Heart left ventricle (tissue), 13 donors: ENCODE data around the gene ZNF724.

Source experiments
- POLR2A ChIP-seq, 2 donors: fragments of 450-650 bp; IDR thresholded peaks; one replicate each; pipeline ENCODE4 v1.6.1; 2017; ENCODE audit warnings: antibody characterized with exemption in 2 of 2, mild to moderate bottlenecking in 2 of 2, moderate library complexity in 2 of 2
- TF ChIP-seq, protein P1 (sequence below), 12 donors: fragments of 200-600 bp; sonication (generic) in 4 of 12; IDR thresholded peaks; one replicate each; pipeline versions ENCODE4 v1.5.0 to v1.8.0; 2018 to 2022; ENCODE audit warnings: antibody characterized with exemption in 12 of 12, mild to moderate bottlenecking in 5 of 12
- donor health status: ischemic (EF 13 %, LVEDD 7.1; RV severe dilation, severe dysfunction).
- donor health status: DM: no; HTN: yes; CAD: no.
- donor health status: DM: no; HTN: no; CAD: no.
- donor health status: ischemic (EF 25% LVEDD 6.9; RV normal size, moderate dysfunction).
- donor health status: ischemic (EF 25% LVEDD 5.7; RV mildly dilated, moderate dysfunction).
- donor health status: ischemic (EF 35%, LVEDD 5.7; RV mildly dilated, moderate dysfunction).
- donor health status: nonischemic (EF 11% LVEDD 7.7; RV severe dilation, severe dysfunction).
- donor health status: DM: yes; HTN: yes; CAD: no.
- donor health status: PGD.
- donor health status: ischemic (EF 29% LVEDD 5.4; RV normal size, mild dysfunction).
- donor health status: nonischemic (EF 23%, LVEDD 6.1; RV moderate dilation, normal function).

DNA sequence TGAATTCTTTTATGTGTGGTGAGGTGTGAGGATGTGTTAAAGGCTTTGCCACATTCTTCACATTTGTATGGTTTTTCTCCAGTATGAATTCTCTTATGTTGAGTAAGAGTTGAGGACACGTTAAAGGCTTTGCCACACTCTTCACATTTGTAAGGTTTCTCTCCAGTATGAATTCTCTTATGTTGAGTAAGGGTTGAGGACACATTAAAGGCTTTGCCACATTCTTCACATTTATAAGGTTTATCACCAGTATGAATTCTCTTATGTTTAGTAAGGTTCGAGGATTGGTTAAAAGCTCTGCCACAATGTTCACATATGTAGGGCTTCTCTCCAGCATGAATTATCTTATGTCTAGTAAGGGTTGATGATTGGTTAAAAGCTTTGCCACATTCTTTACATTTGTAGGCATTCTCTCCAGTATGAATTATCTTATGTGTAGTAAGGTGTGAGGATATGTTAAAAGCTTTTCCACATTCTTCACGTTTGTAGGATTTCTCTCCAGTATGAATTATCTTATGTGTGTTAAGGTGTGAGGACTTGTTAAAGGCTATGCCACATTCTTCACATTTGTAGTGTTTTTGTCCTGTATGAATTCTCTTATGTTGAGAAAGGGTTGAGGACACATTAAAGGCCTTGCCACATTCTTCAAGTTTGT, 27.1 kb downstream of the ZNF724 start:
- TF ChIP-seq, protein P1, sequence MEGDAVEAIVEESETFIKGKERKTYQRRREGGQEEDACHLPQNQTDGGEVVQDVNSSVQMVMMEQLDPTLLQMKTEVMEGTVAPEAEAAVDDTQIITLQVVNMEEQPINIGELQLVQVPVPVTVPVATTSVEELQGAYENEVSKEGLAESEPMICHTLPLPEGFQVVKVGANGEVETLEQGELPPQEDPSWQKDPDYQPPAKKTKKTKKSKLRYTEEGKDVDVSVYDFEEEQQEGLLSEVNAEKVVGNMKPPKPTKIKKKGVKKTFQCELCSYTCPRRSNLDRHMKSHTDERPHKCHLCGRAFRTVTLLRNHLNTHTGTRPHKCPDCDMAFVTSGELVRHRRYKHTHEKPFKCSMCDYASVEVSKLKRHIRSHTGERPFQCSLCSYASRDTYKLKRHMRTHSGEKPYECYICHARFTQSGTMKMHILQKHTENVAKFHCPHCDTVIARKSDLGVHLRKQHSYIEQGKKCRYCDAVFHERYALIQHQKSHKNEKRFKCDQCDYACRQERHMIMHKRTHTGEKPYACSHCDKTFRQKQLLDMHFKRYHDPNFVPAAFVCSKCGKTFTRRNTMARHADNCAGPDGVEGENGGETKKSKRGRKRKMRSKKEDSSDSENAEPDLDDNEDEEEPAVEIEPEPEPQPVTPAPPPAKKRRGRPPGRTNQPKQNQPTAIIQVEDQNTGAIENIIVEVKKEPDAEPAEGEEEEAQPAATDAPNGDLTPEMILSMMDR (IDR thresholded peaks at IDR 0.05): no peak
- no peak for TF ChIP-seq POLR2A (IDR thresholded peaks at IDR 0.05)
